IPS-15b (cell line): ENCODE data around the gene NLRP7.
"Not testable (repeated sequence)": the region's sequence is repeated elsewhere in the genome, so short reads cannot be mapped to it uniquely, and the experiment has no call there.

ENCODE experiments used
- H3K27me3 ChIP-seq: one replicate; pipeline ENCODE4 v1.6.1; 2013; ENCODE audit warnings: low read length; ENCODE audit not compliant: control insufficient read depth, insufficient read depth
- H3K36me3 ChIP-seq: one replicate; pipeline ENCODE4 v1.6.1; 2013; ENCODE audit warnings: low read length; ENCODE audit not compliant: control insufficient read depth, insufficient read depth
- H3K4me1 ChIP-seq: one replicate; pipeline ENCODE4 v1.6.1; 2013; ENCODE audit warnings: mild to moderate bottlenecking, low read length; ENCODE audit not compliant: control insufficient read depth, insufficient read depth
- H3K4me3 ChIP-seq: one replicate; pipeline ENCODE4 v1.5.1; 2013; ENCODE audit warnings: low read depth, low read length
- H3K9ac ChIP-seq: one replicate; pipeline ENCODE4 v1.6.1; 2013; ENCODE audit warnings: low read depth, mild to moderate bottlenecking, low read length
- H3K9me3 ChIP-seq: one replicate; pipeline ENCODE4 v1.6.1; 2013; ENCODE audit warnings: mild to moderate bottlenecking, low read length; ENCODE audit not compliant: control insufficient read depth, insufficient read depth

The NLRP7 gene

GRCh38 chr19:54947381-54947780 lies at the start of gene NLRP7:
TSS of gene NLRP7 (minus strand) at chr19:54947530.
- peaks cover 5% of the 10 kb centered on the region for H3K4me1 ChIP-seq
- H3K36me3 ChIP-seq = no peaks in the 10 kb centered on the region
- no peak within 1 kb of the TSS for H3K4me3 ChIP-seq
- no peak within 1 kb of the TSS for H3K9ac ChIP-seq
- H3K9me3 ChIP-seq = no peaks in the 10 kb centered on the region
- H3K27me3 ChIP-seq = no peaks in the 10 kb centered on the region

DNA sequence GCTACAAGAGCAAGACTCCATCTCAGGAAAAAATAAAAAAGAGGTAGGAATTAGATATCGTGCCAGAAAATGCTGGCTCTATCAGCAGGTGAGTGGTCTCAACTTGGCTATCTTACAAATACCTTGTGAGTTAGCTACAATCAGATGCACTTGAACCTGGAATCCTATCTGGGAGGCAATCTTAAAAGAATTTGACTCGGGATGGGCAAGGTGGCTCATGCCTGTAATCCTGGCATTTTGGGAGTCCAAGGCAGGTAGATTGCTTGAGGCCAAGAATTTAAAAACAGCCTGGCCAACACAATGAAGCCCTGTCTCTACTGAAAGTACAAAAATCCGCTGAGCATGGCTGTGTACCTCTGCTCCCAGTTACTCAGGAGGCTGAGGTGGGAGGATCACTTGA lies 48.2 kb upstream of the NLRP7 start:
- Histone ChIP-seq H3K4me1 (no peaks in the 10 kb centered on the region), H3K27me3 (no peaks in the 10 kb centered on the region), H3K9ac (no peak overlapping the region), H3K9me3 (no peaks in the 10 kb centered on the region), H3K36me3 (peaks cover 34% of the 10 kb centered on the region), H3K4me3 (no peak overlapping the region)

DNA sequence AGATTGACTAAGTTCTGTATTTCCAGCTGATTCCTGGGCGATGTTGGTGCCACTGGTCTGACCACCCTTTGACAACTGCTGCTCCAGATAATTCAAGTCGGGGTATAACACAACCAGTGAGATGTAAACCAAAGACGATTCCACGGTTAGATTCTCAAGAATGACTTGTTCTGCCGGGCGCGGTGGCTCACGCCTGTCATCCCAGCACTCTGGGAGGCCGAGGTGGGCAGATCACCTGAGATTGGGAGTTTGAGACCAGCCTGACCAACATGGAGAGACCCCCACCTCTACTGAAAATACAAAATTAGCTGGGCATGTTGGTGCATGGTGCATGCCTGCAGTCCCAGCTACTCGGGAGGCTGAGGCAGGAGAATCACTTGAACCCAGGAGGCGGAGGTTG lies 42.2 kb upstream of the NLRP7 start:
- H3K27me3 ChIP-seq, H3K9ac ChIP-seq, H3K4me1 ChIP-seq, H3K9me3 ChIP-seq, H3K4me3 ChIP-seq: not testable (repeated sequence)
- peaks cover 25% of the 10 kb centered on the region for H3K36me3 ChIP-seq

- not testable (repeated sequence) for H3K27me3 ChIP-seq, H3K4me3 ChIP-seq, H3K9me3 ChIP-seq, H3K4me1 ChIP-seq, H3K9ac ChIP-seq
- peaks cover 22% of the 10 kb centered on the region for H3K36me3 ChIP-seq
Observed at GRCh38 chr19:54982562-54982961, 35.2 kb upstream of the NLRP7 start.

GRCh38 chr19:54973229-54974090 lies 26.1 kb upstream of the NLRP7 start:
- not testable (repeated sequence) for H3K9me3 ChIP-seq, H3K9ac ChIP-seq, H3K4me3 ChIP-seq, H3K27me3 ChIP-seq, H3K4me1 ChIP-seq
- peaks cover 32% of the 10 kb centered on the region for H3K36me3 ChIP-seq

DNA sequence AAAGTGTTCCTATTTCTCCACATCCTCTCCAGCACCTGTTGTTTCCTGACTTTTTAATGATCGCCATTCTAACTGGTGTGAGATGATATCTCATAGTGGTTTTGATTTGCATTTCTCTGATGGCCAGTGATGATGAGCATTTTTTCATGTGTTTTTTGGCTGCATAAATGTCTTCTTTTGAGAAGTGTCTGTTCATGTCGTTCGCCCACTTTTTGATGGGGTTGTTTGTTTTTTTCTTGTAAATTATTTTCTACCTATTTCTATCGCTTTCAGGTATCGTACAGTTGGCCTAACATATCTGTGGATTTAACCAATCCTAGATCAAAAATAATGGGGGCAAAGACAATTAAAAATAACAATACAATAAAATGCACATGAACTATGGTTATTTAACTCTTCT lies 24.1 kb upstream of the NLRP7 start:
- H3K27me3 ChIP-seq, H3K9ac ChIP-seq, H3K9me3 ChIP-seq, H3K4me1 ChIP-seq, H3K4me3 ChIP-seq: not testable (repeated sequence)
- peaks cover 20% of the 10 kb centered on the region for H3K36me3 ChIP-seq

DNA sequence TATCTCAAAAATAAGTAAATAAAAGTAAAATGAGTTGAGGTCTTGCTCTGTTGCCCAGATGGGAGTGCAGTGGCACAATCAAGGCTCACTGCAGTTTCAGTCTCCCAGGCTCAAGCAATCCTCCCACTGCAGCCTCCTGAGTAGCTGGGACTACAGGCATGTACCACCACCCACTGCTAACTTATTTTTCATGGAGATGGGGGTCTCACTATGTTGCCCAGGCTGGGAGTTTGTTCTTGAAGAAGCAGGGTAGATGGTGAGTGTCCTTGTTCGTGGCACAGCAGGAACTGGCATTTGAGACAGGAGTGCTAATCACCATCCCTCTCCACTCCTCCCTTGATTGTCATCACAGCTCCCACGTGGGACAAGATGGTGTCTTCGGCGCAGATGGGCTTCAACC lies 22.3 kb upstream of the NLRP7 start:
- Histone ChIP-seq H3K27me3 (no peaks in the 10 kb centered on the region), H3K9ac (no peak overlapping the region), H3K4me1 (no peaks in the 10 kb centered on the region), H3K4me3 (no peak overlapping the region), H3K9me3 (no peaks in the 10 kb centered on the region), H3K36me3 (peaks cover 14% of the 10 kb centered on the region)

GRCh38 chr19:54967611-54968010 lies 20.3 kb upstream of the NLRP7 start:
- Histone ChIP-seq H3K4me1 (no peaks in the 10 kb centered on the region), H3K36me3 (peaks cover 12% of the 10 kb centered on the region), H3K9me3 (no peaks in the 10 kb centered on the region), H3K9ac (no peak overlapping the region), H3K27me3 (no peaks in the 10 kb centered on the region), H3K4me3 (peak overlapping the region; percentile 66)

GRCh38 chr19:54965055-54965454 lies 17.7 kb upstream of the NLRP7 start:
- not testable (repeated sequence) for H3K4me3 ChIP-seq, H3K27me3 ChIP-seq, H3K4me1 ChIP-seq, H3K9me3 ChIP-seq, H3K9ac ChIP-seq, H3K36me3 ChIP-seq

- H3K9ac ChIP-seq = no peak overlapping the region
- no peaks in the 10 kb centered on the region for H3K27me3 ChIP-seq
- no peaks in the 10 kb centered on the region for H3K36me3 ChIP-seq
- H3K9me3 ChIP-seq = no peaks in the 10 kb centered on the region
- no peaks in the 10 kb centered on the region for H3K4me1 ChIP-seq
- H3K4me3 ChIP-seq = no peak overlapping the region
Observed at GRCh38 chr19:54959840-54960239, 12.5 kb upstream of the NLRP7 start.

GRCh38 chr19:54955376-54955775 lies 8.0 kb upstream of the NLRP7 start:
- H3K27me3 ChIP-seq = no peaks in the 10 kb centered on the region
- H3K9me3 ChIP-seq = no peaks in the 10 kb centered on the region
- no peaks in the 10 kb centered on the region for H3K36me3 ChIP-seq
- peaks cover 2% of the 10 kb centered on the region for H3K4me1 ChIP-seq
- H3K4me3 ChIP-seq = no peak overlapping the region
- no peak overlapping the region for H3K9ac ChIP-seq

- H3K4me1 ChIP-seq, H3K9me3 ChIP-seq, H3K4me3 ChIP-seq, H3K27me3 ChIP-seq, H3K9ac ChIP-seq, H3K36me3 ChIP-seq: not testable (repeated sequence)
Observed at GRCh38 chr19:54953345-54953713, 6.0 kb upstream of the NLRP7 start.
